GM12878 (cell line): ENCODE measurements around the gene CREBBP.

Experiments used
- CHD2 ChIP-seq: IDR thresholded peaks from 2 replicates; pipeline ENCODE4 v1.6.1; 2011; ENCODE audit warnings: low read depth, low read length, improper control_type of control experiment, borderline replicate concordance
- CTCF ChIP-seq, 3 experiments: IDR thresholded peaks in 2 of 3; conservative IDR thresholded peaks in 1 of 3; 2 replicates each; pipeline ENCODE4 v1.5.1; 2011; ENCODE audit warnings: low read depth in 3 of 3, low read length in 3 of 3, mild to moderate bottlenecking in 3 of 3, control low read depth in 2 of 3, moderate library complexity in 2 of 3, inconsistent platforms in 1 of 3, mixed read lengths in 1 of 3; ENCODE audit not compliant: control insufficient read depth in 2 of 3, insufficient read depth in 1 of 3; ENCODE audit errors: extremely low read depth in 1 of 3
- NFXL1 ChIP-seq: fragments of 450-650 bp; IDR thresholded peaks from 2 replicates; pipeline ENCODE4 v1.6.1; 2017; ENCODE audit warnings: antibody characterized with exemption, mild to moderate bottlenecking, borderline replicate concordance
- PML ChIP-seq: IDR thresholded peaks from 2 replicates; pipeline ENCODE4 v1.6.1; 2012; ENCODE audit warnings: low read length, inconsistent platforms

GRCh38 chr16:3836641-3837040, 43.9 kb downstream of the CREBBP start:
- TF ChIP-seq PML (no peak), CHD2 (no peak), CTCF (IDR thresholded peaks at IDR 0.05 in 2 of 3, conservative IDR thresholded peaks at IDR 0.05 in 1 of 3; ENCODE audit: control insufficient read depth in 2 of 3, extremely low read depth in 1 of 3, insufficient read depth in 1 of 3, low read depth in 3 of 3, low read length in 3 of 3) (no peak), NFXL1 (no peak)
